Measurements from ENCODE around the gene HES4. TPM values are rescaled to one million over a fixed set of nuclear protein-coding genes. Genes with fewer than 3 reads are reported as not detected.
"Not testable (repeated sequence)": the region's sequence is repeated elsewhere in the genome, so short reads cannot be mapped to it uniquely, and the experiment has no call there.

HES4 gene
- total and polyA plus RNA-seq, 7 donors: 2.3 to 21.8 (median 12.3) TPM

GRCh38 chr1:997713-997992, 2.2 kb downstream of the HES4 start:
- Histone ChIP-seq H3K27me3 (ENCODE audit: insufficient read depth in 3 of 3, low read length in 2 of 3) (peaks cover 0 to 10% (median 0%) of the 10 kb centered on the region in 3 donors), H3K4me3 (no peak overlapping the region), H3K36me3 (ENCODE audit: insufficient read depth in 1 of 2, low read depth in 1 of 2) (no peaks in the 10 kb centered on the region), H3K27ac (no peak overlapping the region), H3K4me1 (no peaks in the 10 kb centered on the region), H3K9me3 (no peaks in the 10 kb centered on the region)
- DNase-seq (peak; percentile 12 to 47), ATAC-seq (no peak)
- intact Hi-C loops (cut with DNase I): no loop called here
- whole genome bisulfite sequencing, 3 donors: 87% methylated on average over 3 of the region's 3 CpGs; no CpG with 5 or more reads in 1 of the 3 donors
- TF ChIP-seq CTCF (IDR thresholded peaks at IDR 0.05): no peak

DNA sequence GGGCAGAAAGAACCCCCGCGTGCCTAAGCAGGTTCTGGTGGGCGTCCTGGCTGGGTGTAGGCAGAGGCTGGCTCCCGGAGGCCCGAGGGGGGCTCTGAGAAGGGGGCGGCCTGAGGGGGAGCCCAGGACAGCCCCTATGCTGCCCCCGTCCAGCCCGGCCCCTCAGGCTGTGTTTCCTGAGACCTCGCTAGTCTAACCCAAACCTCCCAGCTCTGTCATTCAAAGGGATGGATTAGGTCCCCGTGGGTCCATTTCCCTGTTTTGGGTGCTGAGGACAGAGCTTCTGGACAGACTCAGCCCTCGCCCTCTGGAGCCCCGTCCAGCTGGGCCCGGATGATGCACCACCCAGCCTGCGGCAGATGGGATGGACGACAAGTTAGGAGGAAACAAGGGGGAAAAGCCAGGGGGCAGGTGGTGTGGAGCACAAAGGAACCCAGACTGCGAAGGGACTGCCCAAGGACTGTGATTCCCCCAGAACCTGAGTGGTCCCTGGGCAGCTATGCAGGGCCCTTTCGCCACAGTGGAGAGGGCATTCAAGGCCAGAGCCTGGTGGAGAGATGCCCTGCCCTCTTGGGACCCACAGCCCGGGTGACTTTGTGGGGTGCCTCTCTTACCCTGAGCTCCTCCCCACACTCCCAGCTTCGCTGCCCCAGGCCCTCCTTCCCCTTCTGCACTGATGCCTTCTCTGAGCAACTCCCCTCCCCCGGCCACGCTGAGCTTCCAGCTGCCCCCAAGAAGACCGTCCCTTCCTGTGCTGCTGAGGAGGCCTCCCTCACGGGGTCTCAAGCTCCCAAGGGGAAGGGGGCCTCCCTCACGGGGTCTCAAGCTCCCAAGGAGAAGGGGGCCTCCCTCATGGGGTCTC, 2.8 kb downstream of the HES4 start:
- H3K36me3 ChIP-seq (ENCODE audit: insufficient read depth in 1 of 2, low read depth in 1 of 2): no peaks in the 10 kb centered on the region
- H3K27me3 ChIP-seq (ENCODE audit: insufficient read depth in 3 of 3, low read length in 2 of 3): peaks cover 0 to 10% (median 0%) of the 10 kb centered on the region in 3 donors
- intact Hi-C loops (cut with DNase I): no loop called here
- H3K9me3 ChIP-seq: no peaks in the 10 kb centered on the region
- 71 to 75% (median 72%) methylated on average over 22 to 24 of the region's 24 CpGs for WGBS, 3 donors
- no peaks in the 10 kb centered on the region for H3K4me1 ChIP-seq
- DNase-seq (peak in 1 of 2 donors; percentile 48), ATAC-seq (no peak)
- no peak for TF ChIP-seq CTCF (IDR thresholded peaks at IDR 0.05)
- H3K27ac ChIP-seq: no peak overlapping the region
- H3K4me3 ChIP-seq: no peak overlapping the region

GRCh38 chr1:995665-996633, 3.9 kb downstream of the HES4 start:
- H3K4me3 ChIP-seq: no peak overlapping the region
- no peak overlapping the region for H3K27ac ChIP-seq
- no peaks in the 10 kb centered on the region for H3K9me3 ChIP-seq
- H3K36me3 ChIP-seq (ENCODE audit: insufficient read depth in 1 of 2, low read depth in 1 of 2): no peaks in the 10 kb centered on the region
- DNase-seq (peak; percentile 15 to 49), ATAC-seq (no peak)
- 47 to 59% (median 56%) methylated on average over 24 to 30 of the region's 30 CpGs for WGBS, 3 donors
- intact Hi-C loops (cut with DNase I): no loop called here
- no peaks in the 10 kb centered on the region for H3K4me1 ChIP-seq
- no peak for TF ChIP-seq CTCF (IDR thresholded peaks at IDR 0.05)
- peaks cover 0 to 10% (median 0%) of the 10 kb centered on the region in 3 donors for H3K27me3 ChIP-seq (ENCODE audit: insufficient read depth in 3 of 3, low read length in 2 of 3)

GRCh38 chr1:994546-994945, 5.4 kb downstream of the HES4 start:
- intact Hi-C loops (cut with DNase I); H3K9me3 ChIP-seq; ATAC-seq; H3K27ac ChIP-seq; H3K4me1 ChIP-seq; H3K36me3 ChIP-seq (ENCODE audit: insufficient read depth in 1 of 2, low read depth in 1 of 2); H3K4me3 ChIP-seq; H3K27me3 ChIP-seq (ENCODE audit: insufficient read depth in 3 of 3, low read length in 2 of 3): not testable (repeated sequence)
- WGBS, 3 donors: 81 to 86% (median 82%) methylated on average over 6 of the region's 6 CpGs
- DNase-seq: peak in 1 of 2 donors; percentile 12

Data from psoas muscle (tissue), 8 donors.